HG03045 (cell line): ENCODE results near the gene TRUB1.

Experiments
- ATAC-seq: cut with Tn5 transposase; IDR thresholded peaks from one replicate; pipeline ENCODE4 v1.9.1; 2021; ENCODE audit warnings: mild to moderate bottlenecking, moderate library complexity; ENCODE audit not compliant: unreplicated experiment

The TRUB1 gene

GRCh38 chr10:114973997-114974396 lies 36.0 kb downstream of the TRUB1 start:
- ATAC-seq: no peak

GRCh38 chr10:114974625-114975024 lies 36.6 kb downstream of the TRUB1 start:
- ATAC-seq: no peak

- no peak for ATAC-seq
Observed at GRCh38 chr10:114975091-114975490, 37.1 kb downstream of the TRUB1 start.

GRCh38 chr10:114982989-114983388 lies 45.0 kb downstream of the TRUB1 start:
- no peak for ATAC-seq

GRCh38 chr10:114987995-114988394 lies 50.0 kb downstream of the TRUB1 start:
- no peak for ATAC-seq

- no peak for ATAC-seq
Observed at GRCh38 chr10:114990586-114990985, 52.6 kb downstream of the TRUB1 start.

- no peak for ATAC-seq
Observed at GRCh38 chr10:114990991-114991390, 53.0 kb downstream of the TRUB1 start.

GRCh38 chr10:114992189-114992775 lies 54.3 kb downstream of the TRUB1 start:
- ATAC-seq: no peak

GRCh38 chr10:114995468-114996247 lies 57.7 kb downstream of the TRUB1 start:
- no peak for ATAC-seq

- no peak for ATAC-seq
Observed at GRCh38 chr10:114996542-114996941, 58.5 kb downstream of the TRUB1 start.

- no peak for ATAC-seq
Observed at GRCh38 chr10:114998993-114999392, 61.0 kb downstream of the TRUB1 start.

GRCh38 chr10:115001506-115002381 lies 63.7 kb downstream of the TRUB1 start:
- no peak for ATAC-seq

- no peak for ATAC-seq
Observed at GRCh38 chr10:115003396-115003795, 65.4 kb downstream of the TRUB1 start.

GRCh38 chr10:115004236-115004862 lies 66.4 kb downstream of the TRUB1 start:
- no peak for ATAC-seq

GRCh38 chr10:115005771-115006170 lies 67.8 kb downstream of the TRUB1 start:
- ATAC-seq: no peak

GRCh38 chr10:115018185-115018931 lies 80.4 kb downstream of the TRUB1 start:
- ATAC-seq: no peak

GRCh38 chr10:115020449-115020848 lies 82.5 kb downstream of the TRUB1 start:
- no peak for ATAC-seq

- no peak for ATAC-seq
Observed at GRCh38 chr10:115022733-115023132, 84.7 kb downstream of the TRUB1 start.

- ATAC-seq: no peak
Observed at GRCh38 chr10:115023715-115024114, 85.7 kb downstream of the TRUB1 start.

GRCh38 chr10:115024371-115024770 lies 86.4 kb downstream of the TRUB1 start:
- no peak for ATAC-seq
